Activated T-helper 17 cell treated with anti-CD3 and anti-CD28 coated beads, Interleukin-2, amount 50 U/mL, for 72 hours (primary cell): Measurements from ENCODE around the gene CGB3. TPM values are rescaled to one million over a fixed set of nuclear protein-coding genes. Genes with fewer than 3 reads are reported as not detected.
"Not testable (repeated sequence)": the region's sequence is repeated elsewhere in the genome, so short reads cannot be mapped to it uniquely, and the experiment has no call there.

Experiments used
- ATAC-seq: fragments of 150-1000 bp; cut with Tn5 transposase; replicated peaks from 2 replicates; pipeline ENCODE4 v1.10.0; 2021; ENCODE audit warnings: mild to moderate bottlenecking, moderate library complexity
- H3K27ac Mint-ChIP-seq: one replicate; pipeline ENCODE4 v1.8.0; 2022; ENCODE audit warnings: mixed read lengths
- H3K27me3 Mint-ChIP-seq: one replicate; pipeline ENCODE4 v1.8.0; 2022; ENCODE audit warnings: mixed read lengths
- H3K36me3 Mint-ChIP-seq: one replicate; pipeline ENCODE4 v1.8.0; 2022; ENCODE audit warnings: low read depth, mild to moderate bottlenecking, mixed read lengths
- H3K4me1 Mint-ChIP-seq: one replicate; pipeline ENCODE4 v1.8.0; 2022; ENCODE audit warnings: mixed read lengths
- H3K4me3 Mint-ChIP-seq: one replicate; pipeline ENCODE4 v1.8.0; 2022; ENCODE audit warnings: mild to moderate bottlenecking, mixed read lengths
- H3K9me3 Mint-ChIP-seq: one replicate; pipeline ENCODE4 v1.8.0; 2022; ENCODE audit warnings: mixed read lengths
- total RNA-seq, 2 donors: library from RNA; stranded (reverse); gene quantifications; one replicate each; pipeline ENCODE4 v1.2.3, GENCODE V29; 2022

CGB3 gene
- not detected for total RNA-seq

DNA sequence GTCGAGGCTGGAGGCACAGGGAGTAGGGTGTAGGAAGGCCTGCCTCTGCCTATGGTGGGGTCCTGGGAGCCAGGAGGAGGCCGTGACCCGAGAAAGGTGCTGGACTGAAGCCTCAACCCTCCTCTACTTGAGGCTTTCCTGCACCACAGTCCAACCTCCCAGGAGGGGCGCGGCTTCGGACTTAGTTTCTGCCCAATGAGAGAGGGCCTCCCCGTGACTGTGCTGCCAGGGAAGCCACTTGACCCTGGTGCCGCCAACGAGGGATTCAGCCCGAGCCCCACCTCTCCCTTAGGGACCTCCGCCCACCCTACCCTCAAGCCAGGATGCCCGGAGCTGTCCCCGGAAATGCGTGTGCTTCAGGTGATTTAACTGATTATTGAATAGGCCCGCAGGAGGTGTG is at the start of gene CGB3:
CGB3 (minus strand) TSS at position 101 of the 400 bp plus-strand sequence. CDS start 362 bp downstream, outside the sequence.
- not testable (repeated sequence) for H3K36me3 Mint-ChIP-seq, H3K4me3 Mint-ChIP-seq, ATAC-seq, H3K27me3 Mint-ChIP-seq, H3K27ac Mint-ChIP-seq, H3K9me3 Mint-ChIP-seq
- H3K4me1 Mint-ChIP-seq, result peaks cover 11% of the 10 kb centered on the region

DNA sequence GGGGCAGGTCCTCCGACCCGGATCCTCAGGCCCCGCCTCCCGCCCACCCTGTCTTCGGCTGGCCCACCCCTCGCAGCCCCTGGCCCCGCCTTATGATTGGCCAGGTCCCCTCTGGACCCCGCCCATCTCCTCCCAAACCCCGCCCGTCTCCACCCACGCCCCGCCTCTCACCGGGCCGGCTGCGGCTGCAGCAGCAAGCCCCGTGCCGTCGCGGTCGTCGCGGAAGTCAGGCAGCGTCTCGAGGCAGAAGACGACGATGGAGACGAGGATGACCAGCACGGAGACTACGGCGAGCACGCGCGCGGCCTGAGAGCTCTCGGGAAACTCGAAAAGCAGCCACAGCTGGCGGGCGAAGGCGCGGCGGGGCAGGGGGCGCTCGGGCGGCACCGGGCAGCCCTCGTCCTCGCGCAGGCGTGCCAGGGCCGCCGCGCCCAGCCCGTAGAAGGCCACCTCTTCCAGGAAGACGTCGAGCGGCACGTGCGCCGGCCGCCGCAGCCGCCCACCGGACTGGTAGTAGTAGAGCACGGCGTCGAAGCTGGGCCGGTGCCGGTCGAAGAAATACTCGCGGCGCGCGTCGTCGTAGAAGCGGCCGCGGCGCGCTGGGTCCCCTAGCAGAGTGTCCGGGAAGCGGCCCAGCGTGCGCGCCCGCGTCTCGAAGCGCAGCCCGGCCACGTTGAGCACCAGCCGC is 47.9 kb upstream of the CGB3 start:
- ATAC-seq, result no peak
- Mint-ChIP-seq H3K27me3 (peaks cover 43% of the 10 kb centered on the region), H3K9me3 (no peaks in the 10 kb centered on the region), H3K4me1 (peaks cover 9% of the 10 kb centered on the region), H3K36me3 (peaks cover 10% of the 10 kb centered on the region), H3K4me3 (no peak overlapping the region), H3K27ac (no peak overlapping the region)

DNA sequence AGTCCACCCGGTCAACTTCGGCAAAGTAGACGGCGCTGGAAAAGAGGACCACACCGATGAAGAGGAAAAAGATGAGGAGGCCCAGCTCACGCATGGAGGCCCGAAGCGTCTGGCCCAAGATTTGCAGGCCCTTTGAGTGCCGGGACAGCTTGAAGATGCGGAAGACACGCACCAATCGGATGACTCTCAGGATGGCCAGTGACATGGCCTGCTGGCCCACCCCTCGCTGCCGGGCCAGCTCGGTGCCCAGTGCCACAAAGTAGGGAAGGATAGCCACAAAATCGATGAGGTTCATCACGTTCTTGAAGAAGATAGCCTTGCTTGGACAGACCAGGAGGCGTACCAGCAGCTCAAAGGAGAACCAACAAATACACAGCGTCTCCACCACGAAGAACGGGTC is 46.3 kb upstream of the CGB3 start:
- H3K36me3 Mint-ChIP-seq, result peaks cover 10% of the 10 kb centered on the region
- no peak for ATAC-seq
- H3K9me3 Mint-ChIP-seq, result no peaks in the 10 kb centered on the region
- H3K27ac Mint-ChIP-seq, result no peak overlapping the region
- peaks cover 9% of the 10 kb centered on the region for H3K4me1 Mint-ChIP-seq
- no peak overlapping the region for H3K4me3 Mint-ChIP-seq
- peaks cover 54% of the 10 kb centered on the region for H3K27me3 Mint-ChIP-seq

GRCh38 chr19:49069026-49069425 is 44.9 kb upstream of the CGB3 start:
- H3K27me3 Mint-ChIP-seq, result peaks cover 53% of the 10 kb centered on the region
- H3K4me3 Mint-ChIP-seq, result no peak overlapping the region
- no peaks in the 10 kb centered on the region for H3K9me3 Mint-ChIP-seq
- peaks cover 9% of the 10 kb centered on the region for H3K4me1 Mint-ChIP-seq
- H3K27ac Mint-ChIP-seq, result no peak overlapping the region
- ATAC-seq, result no peak
- peaks cover 10% of the 10 kb centered on the region for H3K36me3 Mint-ChIP-seq

- H3K27me3 Mint-ChIP-seq, result peaks cover 40% of the 10 kb centered on the region
- no peaks in the 10 kb centered on the region for H3K36me3 Mint-ChIP-seq
- H3K9me3 Mint-ChIP-seq, result no peaks in the 10 kb centered on the region
- no peak for ATAC-seq
- no peak overlapping the region for H3K4me3 Mint-ChIP-seq
- H3K4me1 Mint-ChIP-seq, result no peaks in the 10 kb centered on the region
- H3K27ac Mint-ChIP-seq, result no peak overlapping the region
Measured at GRCh38 chr19:49067554-49067953, 43.4 kb upstream of the CGB3 start.

- H3K4me3 Mint-ChIP-seq, result no peak overlapping the region
- ATAC-seq, result no peak
- H3K27ac Mint-ChIP-seq, result no peak overlapping the region
- peaks cover 41% of the 10 kb centered on the region for H3K27me3 Mint-ChIP-seq
- H3K9me3 Mint-ChIP-seq, result no peaks in the 10 kb centered on the region
- H3K36me3 Mint-ChIP-seq, result no peaks in the 10 kb centered on the region
- no peaks in the 10 kb centered on the region for H3K4me1 Mint-ChIP-seq
Measured at GRCh38 chr19:49065905-49066512, 41.9 kb upstream of the CGB3 start.

- no peaks in the 10 kb centered on the region for H3K9me3 Mint-ChIP-seq
- no peak within 1 kb of the TSS for H3K4me3 Mint-ChIP-seq
- no peaks in the 10 kb centered on the region for H3K4me1 Mint-ChIP-seq
- ATAC-seq, result no peak
- peaks cover 40% of the 10 kb centered on the region for H3K27me3 Mint-ChIP-seq
- no peak within 1 kb of the TSS for H3K27ac Mint-ChIP-seq
- H3K36me3 Mint-ChIP-seq, result no peaks in the 10 kb centered on the region
Measured at GRCh38 chr19:49064768-49065611, 40.9 kb upstream of the CGB3 start, which contains the start of gene NTF4. TSS of gene NTF4 (minus strand) at chr19:49064818. CDS start at chr19:49061997, 2,821 bp downstream.

- no peak for ATAC-seq
- no peaks in the 10 kb centered on the region for H3K9me3 Mint-ChIP-seq
- no peak overlapping the region for H3K4me3 Mint-ChIP-seq
- peaks cover 38% of the 10 kb centered on the region for H3K27me3 Mint-ChIP-seq
- no peak overlapping the region for H3K27ac Mint-ChIP-seq
- no peaks in the 10 kb centered on the region for H3K36me3 Mint-ChIP-seq
- H3K4me1 Mint-ChIP-seq, result no peaks in the 10 kb centered on the region
Measured at GRCh38 chr19:49064029-49064629, 40.0 kb upstream of the CGB3 start.

- Mint-ChIP-seq H3K27me3 (peaks cover 38% of the 10 kb centered on the region), H3K4me1 (peaks cover 8% of the 10 kb centered on the region), H3K9me3 (no peaks in the 10 kb centered on the region), H3K36me3 (no peaks in the 10 kb centered on the region), H3K4me3 (no peak overlapping the region), H3K27ac (no peak overlapping the region)
- peak; percentile 20 for ATAC-seq
Measured at GRCh38 chr19:49061445-49061844, 37.3 kb upstream of the CGB3 start.

- Mint-ChIP-seq H3K27ac (no peak overlapping the region), H3K4me3 (no peak overlapping the region), H3K4me1 (peaks cover 8% of the 10 kb centered on the region), H3K36me3 (no peaks in the 10 kb centered on the region), H3K27me3 (peaks cover 33% of the 10 kb centered on the region), H3K9me3 (no peaks in the 10 kb centered on the region)
- no peak for ATAC-seq
Measured at GRCh38 chr19:49061000-49061399, 36.9 kb upstream of the CGB3 start.

- Mint-ChIP-seq H3K4me3 (no peak overlapping the region), H3K4me1 (peaks cover 8% of the 10 kb centered on the region), H3K36me3 (no peaks in the 10 kb centered on the region), H3K27ac (no peak overlapping the region), H3K27me3 (peaks cover 27% of the 10 kb centered on the region), H3K9me3 (no peaks in the 10 kb centered on the region)
- ATAC-seq, result no peak
Measured at GRCh38 chr19:49059053-49059452, 34.9 kb upstream of the CGB3 start.

DNA sequence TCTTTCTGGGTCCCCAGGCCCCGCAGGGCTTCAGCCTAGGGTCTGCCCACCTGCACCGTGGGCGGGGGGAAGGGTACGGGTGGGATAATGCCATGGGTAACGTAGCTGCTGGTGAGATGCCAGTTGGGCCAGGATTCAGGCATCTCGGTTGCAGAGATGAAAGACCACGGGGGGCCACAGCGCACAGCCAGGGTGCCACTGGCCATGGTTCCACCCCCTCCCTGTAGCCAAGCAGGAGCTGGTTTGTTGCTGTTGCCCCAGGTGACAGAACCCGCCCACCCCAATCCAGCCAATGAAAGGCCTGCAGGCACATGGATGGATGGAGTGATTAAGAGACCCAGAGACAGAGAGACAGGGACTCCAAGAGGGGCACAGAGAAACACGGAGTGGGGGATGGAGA is 34.4 kb upstream of the CGB3 start:
- H3K4me1 Mint-ChIP-seq, result peaks cover 8% of the 10 kb centered on the region
- no peaks in the 10 kb centered on the region for H3K36me3 Mint-ChIP-seq
- H3K4me3 Mint-ChIP-seq, result peak overlapping the region; percentile 84

GRCh38 chr19:49057636-49058234 is 33.6 kb upstream of the CGB3 start, which contains the start of gene CGB7:
TSS of gene CGB7 (minus strand) at chr19:49057749. CDS start at chr19:49055375, 2,374 bp downstream.
- ATAC-seq, result peak; percentile 62
- no peaks in the 10 kb centered on the region for H3K36me3 Mint-ChIP-seq
- H3K27me3 Mint-ChIP-seq, result peaks cover 27% of the 10 kb centered on the region
- H3K4me3 Mint-ChIP-seq, result peak within 1 kb of the TSS; percentile 84
- peaks cover 8% of the 10 kb centered on the region for H3K4me1 Mint-ChIP-seq
- H3K27ac Mint-ChIP-seq, result no peak within 1 kb of the TSS
- no peaks in the 10 kb centered on the region for H3K9me3 Mint-ChIP-seq

More for the DNA sequence above, 34.4 kb upstream of the CGB3 start:
- Mint-ChIP-seq H3K27me3 (peaks cover 27% of the 10 kb centered on the region), H3K9me3 (no peaks in the 10 kb centered on the region), H3K27ac (no peak overlapping the region)
- no peak for ATAC-seq
